ENCODE results near the gene JOSD2. TPM values are rescaled to one million over a fixed set of nuclear protein-coding genes. Genes with fewer than 3 reads are reported as not detected.

Gene JOSD2
- total and polyA plus RNA-seq, 9 donors: 15.0 to 42.5 (median 24.2) TPM; not detected in 1

DNA sequence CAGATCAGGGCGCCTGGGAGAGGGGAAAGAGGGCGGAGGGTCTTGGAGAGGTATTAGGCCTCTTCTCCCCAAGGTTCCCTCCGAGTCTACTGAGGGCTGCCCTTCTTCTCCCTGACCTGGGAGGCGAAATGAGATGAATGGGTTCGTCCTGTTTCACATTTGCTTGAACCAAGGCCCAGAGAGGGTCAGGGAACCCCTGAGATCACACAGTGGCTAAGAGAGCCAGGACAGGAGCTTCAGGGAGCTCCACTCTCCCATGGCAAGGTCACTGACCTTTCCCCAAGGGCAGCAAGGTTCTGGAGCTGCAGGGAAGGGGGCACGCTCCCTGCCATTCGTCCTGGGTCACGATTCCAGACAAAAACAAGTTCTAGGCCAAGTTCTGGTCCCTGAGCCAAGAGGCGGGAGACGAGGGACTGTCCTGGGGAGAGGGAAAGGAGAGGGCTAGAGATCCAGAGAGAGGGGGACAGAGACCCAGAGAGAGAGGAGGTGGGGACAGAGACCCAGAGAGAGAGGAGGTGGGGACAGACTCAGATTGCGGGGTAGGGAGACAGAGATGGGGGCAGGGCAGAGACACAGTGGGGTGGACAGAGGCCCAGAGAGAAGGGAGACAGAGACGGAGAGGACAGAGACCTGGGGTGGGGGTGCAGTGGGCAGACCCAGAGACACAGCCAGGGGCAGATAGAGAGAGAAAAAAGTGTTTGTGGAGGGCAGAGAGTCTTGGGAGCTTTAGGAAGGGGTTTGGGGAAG, 2.2 kb upstream of the JOSD2 start:
- H3K27ac ChIP-seq: no peak overlapping the region
- no peaks in the 10 kb centered on the region for H3K36me3 ChIP-seq
- peaks cover 6% of the 10 kb centered on the region for H3K4me1 ChIP-seq (ENCODE audit: insufficient read depth)
- TF ChIP-seq EP300 (IDR thresholded peaks at IDR 0.05): no peak
- TF ChIP-seq POLR2A (IDR thresholded peaks at IDR 0.05): no peak
- TF ChIP-seq, protein P1, sequence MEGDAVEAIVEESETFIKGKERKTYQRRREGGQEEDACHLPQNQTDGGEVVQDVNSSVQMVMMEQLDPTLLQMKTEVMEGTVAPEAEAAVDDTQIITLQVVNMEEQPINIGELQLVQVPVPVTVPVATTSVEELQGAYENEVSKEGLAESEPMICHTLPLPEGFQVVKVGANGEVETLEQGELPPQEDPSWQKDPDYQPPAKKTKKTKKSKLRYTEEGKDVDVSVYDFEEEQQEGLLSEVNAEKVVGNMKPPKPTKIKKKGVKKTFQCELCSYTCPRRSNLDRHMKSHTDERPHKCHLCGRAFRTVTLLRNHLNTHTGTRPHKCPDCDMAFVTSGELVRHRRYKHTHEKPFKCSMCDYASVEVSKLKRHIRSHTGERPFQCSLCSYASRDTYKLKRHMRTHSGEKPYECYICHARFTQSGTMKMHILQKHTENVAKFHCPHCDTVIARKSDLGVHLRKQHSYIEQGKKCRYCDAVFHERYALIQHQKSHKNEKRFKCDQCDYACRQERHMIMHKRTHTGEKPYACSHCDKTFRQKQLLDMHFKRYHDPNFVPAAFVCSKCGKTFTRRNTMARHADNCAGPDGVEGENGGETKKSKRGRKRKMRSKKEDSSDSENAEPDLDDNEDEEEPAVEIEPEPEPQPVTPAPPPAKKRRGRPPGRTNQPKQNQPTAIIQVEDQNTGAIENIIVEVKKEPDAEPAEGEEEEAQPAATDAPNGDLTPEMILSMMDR (IDR thresholded peaks at IDR 0.05): no peak
- H3K27me3 ChIP-seq: no peaks in the 10 kb centered on the region
- DNase-seq: no peak
- WGBS, 3 donors: 50 to 53% (median 53%) methylated on average over 12 of the region's 12 CpGs
- intact Hi-C loops (cut with DNase I): loop anchor here in 3 of 4 donors (5.0 to 10.0 kb wide), 3 partner anchors 161 to 351 kb away; partner anchors contain the start of genes ACP4 (in 1 of the 3) and IZUMO2 (in 1 of the 3)
- H3K4me3 ChIP-seq: no peak overlapping the region
- H3K9me3 ChIP-seq: no peaks in the 10 kb centered on the region

DNA sequence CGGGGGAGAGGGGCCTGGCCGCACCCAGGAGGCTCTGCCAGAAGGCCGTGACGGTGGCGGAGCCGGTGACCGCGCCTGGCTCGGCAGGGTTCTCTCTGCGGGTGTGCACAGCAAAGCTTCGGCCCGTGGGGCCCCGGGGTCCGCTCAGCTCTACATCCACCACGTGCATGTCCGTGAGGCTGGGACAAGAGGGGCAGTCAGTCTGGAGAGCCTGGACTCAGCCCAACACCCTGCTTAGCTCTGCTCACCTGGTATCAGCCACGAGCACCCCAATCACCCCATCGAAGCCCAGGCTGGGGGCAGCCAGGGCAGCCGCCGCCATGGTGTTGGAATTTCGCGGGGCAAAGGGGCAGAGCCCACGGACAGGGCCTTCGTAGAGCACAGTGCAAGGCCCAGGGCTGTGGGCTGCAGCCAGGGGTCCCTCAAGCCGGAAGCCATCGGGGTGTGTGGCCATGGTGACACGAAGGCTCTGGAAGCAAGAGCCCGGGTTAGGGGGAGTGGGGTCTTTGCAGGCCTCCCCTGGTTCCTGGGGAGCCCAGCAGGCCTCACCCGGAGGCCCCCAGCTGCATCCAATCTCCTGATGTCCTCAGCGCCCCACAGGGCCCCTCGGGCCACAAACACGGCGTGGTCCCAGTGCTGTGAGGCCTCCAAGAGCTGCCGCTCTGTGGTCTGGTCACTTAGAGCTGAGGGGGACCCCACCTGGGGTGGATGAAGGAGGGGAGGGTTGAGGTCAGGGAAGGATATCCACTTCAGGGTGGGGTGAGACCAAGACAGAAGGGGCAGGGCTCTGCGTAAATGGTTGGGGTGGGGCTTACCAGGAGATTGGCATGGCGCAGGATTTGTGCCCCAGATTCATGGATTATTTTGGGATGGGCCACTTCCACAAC, 1.4 kb upstream of the JOSD2 start:
- DNase-seq: peak in 3 of 5 donors; percentile 59 to 68 (median 61)
- Histone ChIP-seq H3K27ac (peak overlapping the region in 1 of 2 donors; percentile 65), H3K36me3 (no peaks in the 10 kb centered on the region), H3K9me3 (no peaks in the 10 kb centered on the region), H3K27me3 (no peaks in the 10 kb centered on the region), H3K4me3 (peak overlapping the region; percentile 52), H3K4me1 (ENCODE audit: insufficient read depth) (peaks cover 6% of the 10 kb centered on the region)
- TF ChIP-seq POLR2A (IDR thresholded peaks at IDR 0.05) (no peak), EP300 (IDR thresholded peaks at IDR 0.05) (no peak)
- TF ChIP-seq, protein P1 (IDR thresholded peaks at IDR 0.05): no peak
- WGBS, 3 donors: 76 to 79% (median 78%) methylated on average over 32 to 36 of the region's 36 CpGs
- intact Hi-C loops (cut with DNase I): loop anchor here in 3 of 4 donors (5.0 to 10.0 kb wide), 3 partner anchors 160 to 350 kb away; partner anchors contain the start of genes ACP4 (in 1 of the 3) and IZUMO2 (in 1 of the 3)

DNA sequence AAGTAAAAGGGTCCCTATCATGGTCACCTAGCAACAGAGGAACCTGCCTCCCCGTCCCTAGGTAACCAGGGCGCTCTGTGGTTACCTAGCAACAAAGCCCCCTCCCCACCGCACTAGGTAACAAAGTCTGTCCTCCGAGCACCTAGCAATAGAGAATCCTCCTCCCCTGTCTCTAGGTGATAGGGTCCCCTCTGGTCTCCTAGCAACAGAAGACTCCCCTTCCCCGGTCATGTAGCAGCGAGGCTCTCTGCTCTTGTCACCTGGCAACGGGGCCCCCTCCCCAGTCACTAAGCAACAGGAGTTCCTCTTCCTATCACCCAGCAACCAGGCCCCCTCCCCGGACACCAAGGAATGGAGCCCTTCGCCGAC, 307 bp downstream of the JOSD2 start:
- Histone ChIP-seq H3K27ac (peak overlapping the region; percentile 39 to 64), H3K9me3 (no peaks in the 10 kb centered on the region), H3K4me3 (peak overlapping the region; percentile 52), H3K4me1 (ENCODE audit: insufficient read depth) (peaks cover 6% of the 10 kb centered on the region), H3K27me3 (no peaks in the 10 kb centered on the region), H3K36me3 (no peaks in the 10 kb centered on the region)
- WGBS, 3 donors: 1 to 2% (median 1%) methylated on average over 10 of the region's 10 CpGs
- TF ChIP-seq EP300 (IDR thresholded peaks at IDR 0.05) (no peak), POLR2A (IDR thresholded peaks at IDR 0.05) (no peak)
- TF ChIP-seq, protein P1 (IDR thresholded peaks at IDR 0.05): no peak
- intact Hi-C loops (cut with DNase I): loop anchor here in 3 of 4 donors (5.0 to 10.0 kb wide), 3 partner anchors 158 to 348 kb away; partner anchors contain the start of genes ACP4 (in 1 of the 3) and IZUMO2 (in 1 of the 3)
- DNase-seq: no peak

DNA sequence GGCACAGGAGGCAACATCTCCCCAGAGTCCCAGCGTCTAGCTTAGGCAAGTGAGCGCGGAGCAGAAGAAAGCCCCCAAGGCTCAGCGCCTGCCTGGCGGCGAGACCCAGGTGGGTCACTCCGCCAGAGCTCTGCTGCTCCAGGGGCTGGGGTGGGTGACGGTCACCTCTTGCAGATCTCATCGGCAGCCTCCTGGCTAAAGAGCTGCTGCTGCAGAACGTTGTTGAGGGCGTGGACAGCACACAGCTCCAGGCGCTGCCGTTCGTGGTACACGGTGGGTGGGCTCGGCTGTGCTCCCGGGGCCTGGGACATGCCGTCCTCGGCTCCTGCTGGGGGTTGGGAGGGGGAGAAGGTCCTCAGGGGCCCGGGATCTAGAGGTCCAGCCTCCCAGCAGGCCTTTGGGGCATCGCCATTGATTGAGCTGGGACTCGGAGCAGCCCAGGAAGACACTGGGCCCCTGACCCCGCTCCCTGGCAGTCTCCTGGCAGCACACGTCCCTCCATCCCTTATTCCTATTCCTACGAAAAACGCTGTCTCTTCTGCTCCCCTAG, 795 bp downstream of the JOSD2 start:
- H3K4me3 ChIP-seq: peak overlapping the region; percentile 52
- 30 to 33% (median 32%) methylated on average over 26 of the region's 26 CpGs for WGBS, 3 donors
- intact Hi-C loops (cut with DNase I): loop anchor here in 3 of 4 donors (5.0 to 10.0 kb wide), 3 partner anchors 158 to 348 kb away; partner anchors contain the start of genes ACP4 (in 1 of the 3) and IZUMO2 (in 1 of the 3)
- DNase-seq: peak in 2 of 5 donors; percentile 63 to 68
- no peaks in the 10 kb centered on the region for H3K9me3 ChIP-seq
- no peaks in the 10 kb centered on the region for H3K27me3 ChIP-seq
- H3K27ac ChIP-seq: no peak overlapping the region
- no peaks in the 10 kb centered on the region for H3K36me3 ChIP-seq
- TF ChIP-seq, protein P1 (IDR thresholded peaks at IDR 0.05): no peak
- TF ChIP-seq POLR2A (IDR thresholded peaks at IDR 0.05) (no peak), EP300 (IDR thresholded peaks at IDR 0.05) (no peak)
- H3K4me1 ChIP-seq (ENCODE audit: insufficient read depth): peaks cover 6% of the 10 kb centered on the region
